D721Med (cell line): ENCODE data around the gene UBE2J2.

Experiments used
- DNase-seq: peaks from one replicate; pipeline ENCODE4 v3.0.0; 2011; ENCODE audit warnings: low spot score; ENCODE audit not compliant: insufficient read length
- FAIRE-seq: peaks from 2 replicates; lab custom pipeline; 2011; peaks lifted over from hg19 to GRCh38; lab: Jason Lieb, UNC
- CTCF ChIP-seq: IDR thresholded peaks from 2 replicates; pipeline ENCODE4 v1.5.1; 2012; ENCODE audit warnings: mild to moderate bottlenecking, control low read depth; ENCODE audit not compliant: insufficient read depth; ENCODE audit errors: missing control alignments

The UBE2J2 gene

GRCh38 chr1:1232796-1233566 lies 40.7 kb downstream of the UBE2J2 start:
- no peak for FAIRE-seq
- no peak for TF ChIP-seq CTCF
- DNase-seq, result no peak

GRCh38 chr1:1232208-1232795 lies 41.4 kb downstream of the UBE2J2 start, which contains the start of gene B3GALT6:
B3GALT6 (plus strand) TSS chr1:1232237; CDS start chr1:1232279, 42 bp downstream.
- FAIRE-seq (no peak), DNase-seq (no peak)
- TF ChIP-seq CTCF, result no peak

DNA sequence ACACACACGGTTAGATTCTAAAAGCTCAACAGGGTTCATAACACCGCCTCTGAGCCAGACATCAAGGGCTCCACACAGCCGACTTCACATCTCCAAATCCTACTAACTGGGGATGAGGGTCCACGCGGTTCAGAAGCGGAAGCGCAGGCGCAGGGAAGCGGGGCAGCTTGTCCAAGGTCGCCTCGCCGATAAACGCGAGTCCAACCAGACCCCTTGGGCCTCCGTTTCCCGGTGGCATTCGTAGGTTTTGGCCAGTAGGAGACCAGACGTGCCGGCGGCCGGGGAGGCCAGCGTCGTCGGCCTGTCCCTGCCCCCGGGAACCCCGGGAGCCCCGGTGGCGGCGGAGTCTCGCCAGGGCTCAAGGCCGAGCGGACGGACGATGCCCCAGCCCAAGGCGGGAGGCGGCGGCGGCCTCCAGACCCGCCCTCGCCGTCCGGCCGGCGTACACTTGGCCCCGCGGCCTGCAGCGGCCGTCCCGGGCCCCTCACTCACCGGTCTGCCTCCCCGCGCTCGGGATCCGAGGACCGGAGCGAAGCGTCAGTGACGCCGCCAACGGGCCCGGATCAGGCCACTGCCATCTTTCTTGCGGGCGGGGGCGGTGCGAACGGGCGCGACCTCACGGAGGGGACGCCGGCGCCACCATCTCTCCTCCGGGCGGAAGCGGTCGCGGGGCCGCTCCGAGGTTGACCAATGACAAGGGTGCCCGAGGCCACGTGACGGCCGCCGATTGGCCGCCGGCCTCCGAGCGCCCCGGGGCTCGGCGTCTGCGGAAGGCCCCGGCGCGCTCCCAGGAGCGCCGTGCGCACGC lies 42.0 kb downstream of the UBE2J2 start, which contains the start of gene SDF4:
Gene SDF4, minus strand, starts transcription at position 602 of the 808 bp plus-strand sequence. CDS start 3,229 bp downstream, outside the sequence.
- no peak for TF ChIP-seq CTCF
- DNase-seq (peak; percentile 82), FAIRE-seq (no peak)

DNA sequence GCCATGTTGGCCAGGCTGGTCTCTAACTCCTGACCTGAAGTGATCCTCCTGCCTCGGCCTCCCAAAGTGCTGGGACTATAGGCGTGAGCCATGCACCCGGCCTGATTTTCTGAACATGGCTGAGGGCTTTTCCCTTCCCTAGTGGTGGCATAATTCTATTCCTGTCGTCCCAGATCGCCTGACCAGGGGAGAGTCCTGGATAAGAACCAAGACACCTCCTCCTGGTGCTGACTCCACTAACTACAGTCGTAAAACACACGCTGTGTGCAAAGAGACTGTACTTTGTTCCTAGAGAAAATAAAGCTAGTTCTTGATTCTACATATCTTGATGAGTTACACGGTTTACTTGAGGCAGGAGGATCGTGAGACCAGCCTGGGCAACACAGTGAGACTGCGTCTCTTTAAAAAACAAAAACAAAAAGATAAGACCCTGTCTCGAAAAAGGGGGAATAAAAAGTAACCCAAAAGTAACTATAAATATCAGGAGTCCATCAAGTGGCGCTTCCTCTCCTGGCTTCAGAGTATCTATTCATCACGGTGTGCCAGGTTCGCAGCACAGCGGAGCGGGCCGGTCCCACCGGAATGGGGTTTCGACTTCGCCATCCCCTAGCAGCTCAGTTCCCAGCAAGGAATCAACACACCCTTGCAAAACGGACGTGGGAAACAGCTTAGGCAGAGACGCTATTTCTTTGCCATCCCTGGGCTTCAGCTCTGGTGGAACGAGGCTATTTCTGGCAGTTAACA lies 42.8 kb downstream of the UBE2J2 start:
- FAIRE-seq (no peak), DNase-seq (no peak)
- TF ChIP-seq CTCF, result no peak

- FAIRE-seq (no peak), DNase-seq (no peak)
- no peak for TF ChIP-seq CTCF
These were observed 43.9 kb downstream of the UBE2J2 start for GRCh38 chr1:1229770-1230169.

DNA sequence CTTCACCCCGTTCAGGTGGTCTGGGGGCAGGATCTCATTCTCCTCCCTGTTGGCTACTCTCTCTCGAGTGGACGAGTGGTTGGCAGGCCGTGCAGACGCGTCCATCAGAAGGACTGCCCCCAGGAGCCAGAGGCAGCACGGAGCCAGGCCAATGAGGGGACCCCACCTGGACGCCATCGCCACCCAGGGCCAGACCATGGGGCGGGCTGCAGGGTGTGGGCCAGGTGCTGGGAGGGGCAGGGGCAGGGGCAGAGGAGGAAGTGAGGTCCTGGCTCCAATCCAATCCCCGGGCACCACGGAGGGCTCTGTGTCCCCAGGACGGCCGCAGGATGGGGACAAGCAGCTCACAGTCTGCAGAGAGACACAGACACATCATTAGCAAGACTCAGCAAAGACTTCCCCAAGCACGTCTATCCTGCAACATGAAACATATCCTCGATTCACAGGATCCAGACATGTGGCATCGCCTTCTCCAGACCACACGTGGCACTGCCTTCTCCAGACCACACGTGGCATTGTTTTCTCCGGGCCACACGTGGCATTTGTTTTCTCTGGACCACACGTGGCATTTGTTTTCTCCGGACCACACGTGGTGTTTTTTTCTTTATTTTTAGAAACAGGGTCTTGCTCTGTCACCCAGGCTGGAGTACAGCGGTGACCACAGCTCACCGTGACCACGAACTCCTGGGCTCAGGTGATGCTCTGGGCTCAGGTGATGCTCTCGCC lies 44.9 kb downstream of the UBE2J2 start:
- no peak for TF ChIP-seq CTCF
- DNase-seq (no peak), FAIRE-seq (no peak)
